Measurements from ENCODE around the gene CEP104. TPM values are rescaled to one million over a fixed set of nuclear protein-coding genes. Genes with fewer than 3 reads are reported as not detected.

The CEP104 gene
- total RNA-seq, 1 experiment from 2014 or later: 34.5 TPM

- Histone ChIP-seq H3K4me1 (ENCODE audit: insufficient read depth, low read length) (no peaks in the 10 kb centered on the region), H3K27ac (ENCODE audit: insufficient read length, low read depth, low read length) (no peak overlapping the region), H3K9ac (ENCODE audit: extremely low read depth, insufficient read length, low read length) (no peak overlapping the region), H2BK12ac (ENCODE audit: insufficient read length, low read depth, low read length) (no peak overlapping the region), H2AK5ac (ENCODE audit: insufficient read length, low read length) (no peak overlapping the region), H3K4me2 (ENCODE audit: insufficient read depth, insufficient read length, low read length) (no peak overlapping the region), H4K91ac (ENCODE audit: insufficient read length, low read depth, low read length) (no peak overlapping the region), H2BK15ac (ENCODE audit: low read depth, low read length) (no peak overlapping the region), H4K20me1 (ENCODE audit: control insufficient read depth, insufficient read depth, insufficient read length) (no peaks in the 10 kb centered on the region), H4K8ac (replicated peaks; ENCODE audit: insufficient read length, low read depth, low read length) (no peak overlapping the region), H3K79me1 (ENCODE audit: insufficient read depth, low read depth, low read length, poor library complexity, severe bottlenecking) (no peaks in the 10 kb centered on the region), H3K18ac (ENCODE audit: insufficient read length, low read depth, low read length) (no peak overlapping the region), H3K27me3 (ENCODE audit: insufficient read depth, low read length) (no peaks in the 10 kb centered on the region), H3T11ph (ENCODE audit: low read length) (no peak overlapping the region), H2BK20ac (ENCODE audit: low read depth, low read length, poor library complexity, severe bottlenecking) (no peak overlapping the region), H3K23ac (ENCODE audit: insufficient read length, low read depth, low read length) (no peak overlapping the region), H2BK120ac (ENCODE audit: low read depth, low read length, poor library complexity, severe bottlenecking) (no peak overlapping the region), H3K56ac (ENCODE audit: insufficient read length, low read depth, low read length) (no peak overlapping the region), H2AFZ (ENCODE audit: low read length) (no peak overlapping the region), H2BK5ac (ENCODE audit: insufficient read length, low read length) (no peak overlapping the region), H3K14ac (ENCODE audit: insufficient read depth, low read length) (no peak overlapping the region), H3K4ac (ENCODE audit: low read depth, low read length) (no peak overlapping the region), H4K5ac (ENCODE audit: insufficient read length, low read depth, low read length) (no peak overlapping the region), H3K79me2 (ENCODE audit: insufficient read depth, low read length) (0 out of 2 replicates have a peak, but pooled peaks cover 2% of the 10 kb centered on the region), H3K23me2 (ENCODE audit: insufficient read length, low read depth, low read length, poor library complexity, severe bottlenecking) (no peaks in the 10 kb centered on the region), H3K9me3 (ENCODE audit: control insufficient read depth, low read depth, low read length) (no peaks in the 10 kb centered on the region)
- no peak overlapping the region for H3K4me3 Mint-ChIP-seq
- peaks cover 4 to 7% of the 10 kb centered on the region in 2 experiments; a peak in 3 of 4 replicates for H3K4me1 Mint-ChIP-seq
- H3K27me3 Mint-ChIP-seq (ENCODE audit: low read depth): no peaks in the 10 kb centered on the region
- H3K27ac Mint-ChIP-seq: no peak overlapping the region; a peak in 1 of 7 replicates
- WGBS (ENCODE audit: extremely low coverage, insufficient read length, low lambda C conversion rate): no CpG with 5 or more reads among the region's 12 CpGs
- H3K36me3 Mint-ChIP-seq (ENCODE audit: insufficient read depth in 1 of 3, low read depth in 3 of 3): peaks cover 3 to 19% (median 16%) of the 10 kb centered on the region in 3 experiments; a peak in 6 of 7 replicates
- no peaks in the 10 kb centered on the region for H3K9me3 Mint-ChIP-seq
- DNase-seq: no peak
- TF ChIP-seq CTCF (conservative IDR thresholded peaks at IDR 0.05): no peak
Measured at GRCh38 chr1:3852091-3852490, 4.9 kb downstream of the CEP104 start.

All from H9 (cell line).